Measurements from ENCODE around the gene MAP3K21. TPM values are rescaled to one million over a fixed set of nuclear protein-coding genes. Genes with fewer than 3 reads are reported as not detected.

Gene MAP3K21
- total and polyA plus RNA-seq, 2 of the 8 experiments (the other 6 are each of a cell fraction or from before 2014, with no cell fraction given): 21.2 to 21.8 TPM

GRCh38 chr1:233387585-233387984, 60.1 kb downstream of the MAP3K21 start:
- H2BK15ac ChIP-seq (ENCODE audit: low read length): no peak overlapping the region
- peaks cover 0 to 7% (median 2%) of the 10 kb centered on the region in 4 experiments; a peak in 4 of 8 replicates for H3K36me3 ChIP-seq (ENCODE audit: control insufficient read depth in 2 of 4, insufficient read depth in 4 of 4, low read length in 3 of 4)
- CTCF ChIA-PET (ENCODE audit: partially characterized antibody): interaction anchor here (0.7 to 2.4 kb wide), 6 partner anchors 8 to 695 kb away, joined by 3 to 13 read pairs (median 4); no protein-coding TSS in a partner anchor
- no peak overlapping the region for H4K91ac ChIP-seq (replicated peaks; ENCODE audit: insufficient read length, low read length)
- H4K8ac ChIP-seq (ENCODE audit: extremely low read depth, insufficient read depth, low read length): no peak overlapping the region
- 0 out of 4 replicates have a peak, but pooled peaks cover 0 to 3% of the 10 kb centered on the region in 2 experiments for H3K9me3 ChIP-seq (ENCODE audit: insufficient read depth in 2 of 2, low read depth in 1 of 2, low read length in 1 of 2)
- POLR2A ChIA-PET (ENCODE audit: partially characterized antibody): no interaction called here
- H3K23ac ChIP-seq (ENCODE audit: insufficient read length): no peak overlapping the region
- no peak overlapping the region for H2BK5ac ChIP-seq (ENCODE audit: low read depth, low read length)
- H3K23me2 ChIP-seq (ENCODE audit: low read depth, low read length): no peaks in the 10 kb centered on the region; the same call in 1 of the 2 replicates
- H3K27me3 ChIP-seq (replicated peaks in 1 of 4; ENCODE audit: control insufficient read depth in 3 of 4, extremely low read depth in 1 of 4, insufficient read depth in 3 of 4, low read length in 3 of 4): no peaks in the 10 kb centered on the region
- no peak overlapping the region for H3K18ac ChIP-seq (ENCODE audit: extremely low read depth, low read length)
- H3K27ac ChIP-seq (ENCODE audit: low read depth, low read length): no peak overlapping the region
- H3K56ac ChIP-seq (replicated peaks; ENCODE audit: insufficient read length, low read depth, low read length): no peak overlapping the region
- WGBS, 2 experiments (ENCODE audit: extremely low coverage in 1 of 2, insufficient coverage in 1 of 2, insufficient read length in 1 of 2, insufficient replicate concordance in 2 of 2, low coverage in 1 of 2, low lambda C conversion rate in 2 of 2, missing lambda C conversion rate in 1 of 2): 97% methylated on average over 3 of the region's 3 CpGs; no CpG with 5 or more reads in 1 of the 2 experiments
- H3K79me1 ChIP-seq (ENCODE audit: low read depth, low read length): no peaks in the 10 kb centered on the region
- no peaks in the 10 kb centered on the region; a peak in 1 of 7 replicates for H3K4me1 ChIP-seq (replicated peaks in 1 of 4; ENCODE audit: control insufficient read depth in 3 of 4, insufficient read depth in 4 of 4, low read length in 3 of 4)
- no peak overlapping the region for H2AK5ac ChIP-seq (ENCODE audit: low read depth, low read length)
- no peak overlapping the region for H3K4ac ChIP-seq (replicated peaks; ENCODE audit: insufficient read length, low read depth, low read length)
- DNase-seq (ENCODE audit: low read depth in 1 of 2, low spot score in 2 of 2): no peak
- no peak for FAIRE-seq
- no peak overlapping the region for H2BK20ac ChIP-seq (ENCODE audit: low read length)
- H3K4me2 ChIP-seq (ENCODE audit: insufficient read depth in 1 of 2, low read depth in 2 of 2, low read length in 2 of 2): no peak overlapping the region
- H4K5ac ChIP-seq (ENCODE audit: insufficient read length, low read depth, low read length): no peak overlapping the region
- H2BK12ac ChIP-seq (ENCODE audit: low read depth, low read length): no peak overlapping the region
- no peaks in the 10 kb centered on the region for H4K20me1 ChIP-seq (replicated peaks in 1 of 2; ENCODE audit: control insufficient read depth in 1 of 2, insufficient read depth in 2 of 2, low read length in 2 of 2)
- H3K14ac ChIP-seq (ENCODE audit: insufficient read length): no peak overlapping the region
- H3K4me3 ChIP-seq (ENCODE audit: extremely low read depth in 1 of 4, insufficient read depth in 2 of 4, low read depth in 3 of 4, low read length in 4 of 4): no peak overlapping the region
- no peaks in the 10 kb centered on the region for H3K79me2 ChIP-seq (ENCODE audit: control insufficient read depth in 1 of 2, insufficient read depth in 2 of 2, low read length in 2 of 2)
- H2AFZ ChIP-seq (ENCODE audit: low read length): no peak overlapping the region
- no peak overlapping the region for H2BK120ac ChIP-seq (replicated peaks; ENCODE audit: low read depth, low read length)
- H3K9ac ChIP-seq (replicated peaks in 1 of 4; ENCODE audit: extremely low read depth in 1 of 4, low read depth in 3 of 4, low read length in 3 of 4): no peak overlapping the region
- TF ChIP-seq NRF1 (IDR thresholded peaks at IDR 0.05; ENCODE audit: low read depth, low read length): no peak
- no peak for TF ChIP-seq CTCF (IDR thresholded peaks at IDR 0.05; ENCODE audit: control extremely low read depth in 1 of 3, insufficient read depth in 1 of 3, low read depth in 1 of 3, low read length in 3 of 3)
- no peak for TF ChIP-seq KDM1A (IDR thresholded peaks at IDR 0.05; ENCODE audit: borderline replicate concordance, low read length)
- TF ChIP-seq GABPA (IDR thresholded peaks at IDR 0.05; ENCODE audit: borderline replicate concordance, insufficient read depth, low read length): no peak
- TF ChIP-seq ZNF274 (IDR thresholded peaks at IDR 0.05; ENCODE audit: borderline replicate concordance, extremely low read depth, low read length): no peak
- TF ChIP-seq E2F6 (IDR thresholded peaks at IDR 0.05): no peak
- TF ChIP-seq EZH2 (IDR thresholded peaks at IDR 0.05; ENCODE audit: low read depth, low read length, severe bottlenecking): no peak
- TF ChIP-seq RBBP5 (IDR thresholded peaks at IDR 0.05; ENCODE audit: borderline replicate concordance, low read depth, low read length): no peak
- no peak for TF ChIP-seq CBX5 (IDR thresholded peaks at IDR 0.05; ENCODE audit: low read depth, low read length)
- TF ChIP-seq CHD2 (IDR thresholded peaks at IDR 0.05; ENCODE audit: low read length): no peak

All from H1 (cell line).